NCI-H128 (cell line): ENCODE results near the gene CRTC3.
"Not testable (repeated sequence)": the region's sequence is repeated elsewhere in the genome, so short reads cannot be mapped to it uniquely, and the experiment has no call there.

Source experiments
- DNase-seq: peaks from one replicate; lab custom pipeline; 2025; ENCODE audit not compliant: unreplicated experiment; lab: John Stamatoyannopoulos, UW

CRTC3 gene

DNA sequence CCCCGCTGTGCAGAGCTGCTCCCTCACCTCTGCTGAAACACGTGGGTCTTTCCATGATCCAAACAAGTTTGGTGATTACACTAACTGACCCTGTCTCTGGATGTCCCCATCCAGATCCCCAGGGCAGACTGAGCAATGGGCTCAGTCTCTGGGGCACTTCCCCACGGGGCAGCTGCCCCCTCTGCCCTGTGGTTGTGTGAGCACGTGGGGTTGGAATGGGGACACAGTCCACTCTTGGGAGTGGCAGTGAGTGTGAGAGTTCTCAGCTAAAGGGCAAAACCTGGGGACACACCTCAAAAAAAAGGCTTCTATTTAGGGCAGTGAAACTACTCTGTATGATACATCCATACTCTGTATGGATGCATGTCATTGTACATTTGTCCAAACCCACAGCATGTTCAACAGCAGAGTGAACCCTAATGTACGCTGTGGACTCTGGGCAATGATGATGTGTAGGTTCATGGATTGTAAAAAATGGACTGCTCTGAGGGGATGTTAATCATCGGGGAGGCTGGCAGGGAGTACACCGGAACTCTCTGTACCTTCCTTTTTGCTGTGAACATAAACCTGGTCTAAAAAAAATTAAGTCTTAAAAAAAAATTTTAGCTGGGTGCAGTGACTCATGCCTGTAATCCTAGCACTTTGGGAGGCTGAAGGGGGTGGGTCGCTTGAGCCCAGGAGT, 137.5 kb downstream of the CRTC3 start:
- no peak for DNase-seq

DNA sequence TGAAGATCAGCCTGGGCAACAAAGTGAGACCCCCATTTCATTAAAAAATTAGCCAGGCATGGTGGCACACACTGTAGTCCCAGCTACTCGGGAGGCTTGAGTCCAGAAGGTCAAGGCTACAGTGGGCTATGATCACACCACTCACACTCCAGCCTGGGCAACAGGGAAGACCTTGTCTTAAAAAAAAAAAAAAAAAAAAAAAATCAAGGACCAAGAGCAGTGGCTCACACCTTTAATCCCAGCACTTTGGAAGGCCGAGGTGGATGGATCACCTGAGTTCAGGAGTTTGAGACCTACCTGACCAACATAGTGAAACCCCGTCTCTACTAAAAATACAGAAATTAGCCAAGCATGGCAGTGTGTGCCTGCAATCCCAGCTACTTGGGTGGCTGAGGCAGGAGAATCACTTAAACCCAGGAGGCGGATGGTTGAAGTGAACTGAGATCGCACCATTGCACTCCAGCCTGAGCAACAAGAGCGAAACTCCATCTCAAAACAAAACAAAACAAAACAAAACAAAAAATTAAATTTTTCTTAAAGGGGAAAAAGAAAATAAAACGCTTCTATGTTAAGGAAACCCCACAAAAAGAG, 138.1 kb downstream of the CRTC3 start:
- DNase-seq, result not testable (repeated sequence)

DNA sequence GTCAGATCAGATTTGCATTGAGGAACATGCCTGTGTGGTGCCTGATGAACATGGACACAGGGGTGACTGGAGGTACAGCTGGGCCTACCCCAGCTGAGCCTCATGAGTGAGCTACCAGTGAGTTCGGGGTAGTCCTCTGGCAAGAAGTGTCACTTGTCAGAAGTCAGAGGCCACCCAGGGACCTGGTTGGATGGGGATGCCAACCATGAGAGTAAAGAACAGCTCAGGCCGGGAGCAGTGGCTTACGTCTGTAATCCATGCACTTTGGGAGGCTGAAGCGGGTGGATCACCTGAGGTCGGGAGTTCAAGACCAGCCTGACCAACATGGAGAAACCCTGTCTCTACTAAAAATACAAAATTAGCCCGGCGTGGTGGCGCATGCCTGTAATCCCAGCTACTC, 140.9 kb downstream of the CRTC3 start:
- not testable (repeated sequence) for DNase-seq

DNA sequence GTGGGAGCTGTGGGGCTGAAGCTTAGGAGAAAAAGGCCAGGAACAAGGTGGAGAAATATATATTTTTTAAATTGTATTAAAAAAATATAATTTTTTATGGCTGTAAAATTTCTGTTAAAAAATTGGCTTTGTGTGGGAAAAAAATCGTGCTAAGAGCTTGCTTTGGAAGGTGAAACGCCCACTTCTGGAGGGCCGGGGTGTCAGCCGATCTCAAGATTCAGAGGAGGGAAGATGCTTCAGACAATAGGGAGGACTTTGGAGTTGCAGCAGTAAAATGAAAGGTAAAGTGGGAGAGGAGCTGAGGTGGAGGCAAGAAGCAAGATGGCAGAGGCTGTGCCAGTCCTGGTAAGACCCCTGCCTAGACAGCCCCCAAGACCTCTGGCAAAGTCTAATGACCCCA, 141.5 kb downstream of the CRTC3 start:
- no peak for DNase-seq

DNA sequence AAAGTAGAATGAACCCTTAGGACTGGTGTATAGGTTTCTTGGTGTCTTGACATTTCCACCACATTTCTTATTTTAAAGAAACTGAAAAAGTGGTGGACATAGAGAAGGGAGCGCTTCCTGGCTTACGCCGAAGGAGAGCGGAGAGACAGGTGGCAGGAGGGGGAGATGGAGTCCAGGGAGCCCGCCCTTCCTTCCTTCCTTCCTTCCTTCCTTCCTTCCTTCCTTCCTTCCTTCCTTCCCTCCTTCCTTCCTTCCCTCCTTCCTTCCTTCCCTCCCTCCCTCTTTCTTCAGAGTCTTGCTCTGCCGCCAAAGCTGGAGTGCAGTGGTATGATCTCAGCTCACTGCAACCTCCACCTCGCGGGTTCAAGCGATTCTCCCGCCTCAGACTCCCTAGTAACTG, 143.6 kb downstream of the CRTC3 start:
- DNase-seq, result not testable (repeated sequence)

DNA sequence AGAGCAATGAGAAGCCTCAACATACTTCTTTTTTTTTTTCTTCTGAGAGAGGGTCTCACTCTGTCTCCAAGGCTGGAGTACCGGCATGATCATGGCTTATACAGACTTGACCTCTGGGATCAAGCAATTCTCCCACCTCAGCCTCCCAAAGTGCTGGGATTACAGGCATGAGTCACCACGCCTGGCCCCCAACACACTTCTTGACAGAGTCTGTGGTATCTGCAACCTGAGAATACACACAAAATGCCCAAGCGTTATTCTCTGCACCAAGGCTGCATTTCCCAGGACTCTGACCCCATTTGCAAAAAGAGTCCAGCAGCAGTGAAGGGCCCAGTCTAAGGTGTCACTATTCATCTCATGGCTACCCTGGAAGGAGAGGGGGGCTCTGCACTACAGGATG, 144.8 kb downstream of the CRTC3 start:
- DNase-seq, result no peak

DNA sequence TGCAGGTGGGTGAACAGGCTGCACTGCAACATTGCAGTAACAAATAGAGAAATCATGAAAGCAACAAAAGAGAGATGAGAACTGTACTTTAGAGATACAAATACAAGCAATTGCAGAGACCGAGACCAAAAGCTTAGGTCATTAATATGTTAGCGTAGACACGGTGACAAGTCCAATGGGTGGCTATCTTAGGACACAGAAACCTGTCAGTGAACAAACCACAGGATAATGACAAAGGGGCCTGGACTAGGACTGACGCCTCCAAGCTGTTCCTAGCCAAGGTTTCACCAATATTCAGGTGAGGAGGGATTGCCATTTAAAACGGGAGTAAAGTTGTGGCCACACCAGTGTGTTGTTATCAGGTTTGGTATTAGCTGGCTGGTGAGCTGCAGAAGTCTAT, 145.7 kb downstream of the CRTC3 start:
- DNase-seq, result no peak

DNA sequence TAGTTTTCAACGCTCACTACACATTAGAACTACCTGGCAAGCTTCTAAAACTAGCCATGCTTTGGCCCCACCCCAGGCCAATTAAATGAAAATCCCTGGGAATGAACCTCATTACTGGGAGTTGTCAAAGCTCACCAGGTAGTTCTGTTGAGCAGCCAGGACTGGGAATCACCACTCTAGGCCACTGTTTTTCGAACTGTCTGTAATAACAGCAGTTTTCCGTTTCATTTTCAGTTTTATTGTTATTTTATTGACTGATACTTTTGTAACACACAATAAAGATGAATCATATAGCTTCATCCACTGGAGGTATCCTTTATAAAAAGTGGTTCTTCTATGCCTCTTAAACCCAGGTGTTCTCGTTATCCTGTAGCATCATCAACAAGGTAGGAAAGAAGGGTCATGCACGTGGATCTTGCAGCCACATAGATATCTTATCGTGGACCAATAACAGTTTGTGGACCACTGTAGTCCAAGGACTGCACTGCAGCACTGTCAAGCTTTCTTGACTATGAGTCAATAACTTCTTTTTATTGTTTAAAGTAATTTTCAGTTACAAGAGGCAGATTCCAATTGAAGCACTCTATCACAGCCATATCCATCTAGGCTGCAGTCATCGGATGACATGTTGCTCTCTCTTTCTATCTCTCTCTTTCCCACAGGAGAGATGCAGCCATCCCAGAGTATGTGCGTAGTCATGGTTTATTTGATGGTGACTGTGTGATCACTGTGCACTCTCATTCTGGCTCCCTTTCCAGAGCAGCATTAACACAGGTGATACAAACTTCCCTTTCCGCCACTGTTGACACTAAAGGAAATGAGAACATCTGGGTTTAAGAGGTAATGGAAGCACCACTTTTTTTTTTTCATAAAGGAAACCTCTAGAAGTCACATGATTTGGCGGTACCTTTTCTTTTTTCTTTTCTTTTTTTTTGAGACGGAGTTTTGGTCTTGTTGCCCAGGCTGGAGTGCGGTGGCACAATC, 148.4 kb downstream of the CRTC3 start:
- DNase-seq, result no peak

DNA sequence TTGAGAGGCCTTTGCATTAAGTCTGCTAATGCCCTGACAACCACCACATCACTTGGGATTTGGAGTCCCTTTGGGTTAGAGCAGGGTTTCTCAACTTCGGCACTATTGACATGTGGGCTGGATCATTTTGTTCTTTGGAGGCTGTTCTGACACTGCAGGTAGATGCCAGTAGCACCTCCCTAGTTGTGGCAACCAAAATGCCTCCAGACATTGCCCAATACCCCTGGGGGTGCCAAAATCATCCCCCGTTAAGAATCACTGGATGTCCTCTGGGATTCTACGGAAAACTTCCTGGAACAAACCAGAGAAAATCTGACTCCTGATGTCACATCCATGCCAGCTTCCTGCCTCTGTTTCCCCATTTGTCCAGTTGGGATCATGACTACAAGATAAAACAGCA, 150.2 kb downstream of the CRTC3 start:
- DNase-seq, result no peak

DNA sequence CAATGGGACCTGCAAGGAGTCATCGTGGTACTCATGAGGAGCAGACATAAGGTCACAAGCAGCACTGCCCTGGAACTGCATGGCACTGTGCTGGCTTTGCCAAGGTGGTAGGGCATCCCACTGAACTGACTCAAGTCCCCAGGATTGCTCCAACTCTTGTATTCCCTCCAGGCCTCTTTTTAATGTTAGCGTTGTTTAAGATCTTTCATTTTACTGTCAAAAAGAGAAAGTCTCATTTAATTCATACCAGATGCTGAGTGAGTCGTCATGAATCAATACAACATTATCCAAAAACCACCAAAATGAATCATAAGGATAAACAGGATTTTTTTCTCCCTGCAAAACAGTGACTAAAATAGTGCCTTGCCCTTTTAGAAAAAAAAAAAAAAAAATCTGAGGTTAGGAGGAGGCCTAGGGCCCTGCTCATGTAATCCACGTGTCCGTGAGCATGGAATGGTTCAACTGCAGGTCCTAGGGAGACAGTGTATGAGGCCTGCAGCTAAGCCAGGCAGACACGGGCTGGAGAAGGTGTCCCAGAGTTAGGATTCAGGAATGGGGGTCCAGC, 150.7 kb downstream of the CRTC3 start:
- no peak for DNase-seq

DNA sequence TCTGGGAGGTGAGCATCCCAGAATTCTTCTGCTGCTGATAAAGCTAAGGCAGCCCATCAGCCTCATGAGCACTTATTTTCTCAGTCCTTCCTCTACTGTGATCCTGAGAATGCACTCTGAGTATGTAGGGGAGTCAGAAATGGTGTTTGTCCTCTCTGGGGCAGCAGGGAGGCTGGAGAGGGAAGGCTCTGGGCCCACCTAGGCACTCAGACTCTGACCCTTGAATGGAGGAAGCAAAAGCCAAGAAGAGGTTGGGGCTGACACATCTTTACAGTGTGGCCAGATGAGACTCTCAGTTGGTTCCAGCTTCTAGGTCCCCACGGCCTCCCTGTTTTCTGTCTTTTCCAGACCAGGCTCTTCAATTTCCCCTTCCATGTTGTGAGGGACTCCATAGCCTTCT, 151.3 kb downstream of the CRTC3 start:
- no peak for DNase-seq

DNA sequence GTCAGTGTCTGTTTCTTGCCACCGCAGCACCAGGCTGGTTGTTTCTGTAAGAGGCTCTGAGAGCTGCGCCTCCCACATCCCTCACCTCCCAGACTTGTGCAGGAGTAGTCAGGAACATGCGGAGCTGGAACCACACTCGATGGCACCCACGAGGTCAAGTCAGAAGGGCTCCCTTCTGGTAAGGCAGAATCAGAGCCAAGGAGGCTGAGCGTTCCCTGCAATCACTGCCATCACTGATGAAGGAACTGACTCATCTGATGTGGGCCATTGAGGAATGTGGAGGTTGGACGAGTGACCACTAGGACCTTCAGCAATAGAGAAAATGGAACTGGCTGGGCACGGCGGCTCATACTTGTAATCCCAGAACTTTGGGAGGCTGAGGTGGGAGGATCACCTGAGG, 151.8 kb downstream of the CRTC3 start:
- no peak for DNase-seq

DNA sequence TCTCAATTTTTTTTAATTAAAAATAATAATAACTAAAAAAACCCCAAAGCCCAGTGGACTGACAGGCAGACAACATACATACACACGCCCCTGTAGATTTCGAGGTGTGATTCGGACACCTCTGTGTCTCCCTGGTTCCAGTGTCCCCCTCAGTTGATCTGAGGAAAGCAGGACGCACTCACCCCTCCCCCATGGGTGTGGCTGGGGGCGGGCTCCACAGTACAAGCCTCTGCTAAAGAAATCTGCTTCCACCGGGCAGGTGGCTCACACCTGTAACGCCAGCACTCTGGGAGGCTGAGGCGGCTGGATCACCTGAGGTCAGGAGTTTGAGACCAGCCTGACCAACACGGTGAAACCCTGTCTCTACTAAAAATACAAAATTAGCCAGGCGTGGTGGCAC, 153.6 kb downstream of the CRTC3 start:
- DNase-seq, result no peak

DNA sequence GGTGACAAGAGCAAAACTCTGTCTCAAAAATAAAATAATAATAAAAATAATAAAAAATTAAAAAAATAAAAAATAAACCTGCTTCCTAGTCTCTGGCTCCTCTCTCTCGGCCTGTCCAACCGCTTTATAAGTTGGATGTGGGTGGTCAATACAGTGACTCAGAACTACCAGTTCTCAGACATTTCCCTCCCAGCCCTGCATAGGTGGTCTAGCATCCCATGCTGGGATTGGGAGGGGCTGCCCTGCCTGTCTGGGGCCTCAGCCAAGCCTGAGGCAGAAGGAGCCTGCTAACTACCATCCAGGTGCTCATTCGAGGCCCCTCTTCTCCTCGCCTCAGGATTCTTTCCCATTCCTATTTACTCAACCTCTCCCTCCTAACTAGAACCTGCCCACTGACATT, 154.2 kb downstream of the CRTC3 start:
- DNase-seq, result no peak

DNA sequence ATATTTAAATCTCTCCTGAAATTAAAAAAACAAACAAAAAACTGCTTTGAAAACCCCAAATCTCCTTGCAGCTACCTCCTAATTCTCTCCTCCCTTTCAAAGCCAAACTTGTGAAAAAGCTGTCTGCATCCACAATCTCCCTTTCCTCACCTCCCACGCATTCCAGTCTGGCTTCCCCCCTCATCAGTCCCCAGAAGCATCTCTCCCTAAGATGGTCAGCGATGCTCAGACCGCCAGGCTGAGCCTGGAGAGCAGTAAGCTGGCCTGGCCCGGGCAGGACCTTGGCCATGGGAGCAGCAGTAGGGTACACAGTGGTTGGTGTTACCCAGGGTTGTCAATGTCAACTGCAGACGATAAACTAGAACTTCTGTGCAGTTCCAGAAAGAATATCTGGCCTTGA, 154.6 kb downstream of the CRTC3 start:
- DNase-seq, result no peak

DNA sequence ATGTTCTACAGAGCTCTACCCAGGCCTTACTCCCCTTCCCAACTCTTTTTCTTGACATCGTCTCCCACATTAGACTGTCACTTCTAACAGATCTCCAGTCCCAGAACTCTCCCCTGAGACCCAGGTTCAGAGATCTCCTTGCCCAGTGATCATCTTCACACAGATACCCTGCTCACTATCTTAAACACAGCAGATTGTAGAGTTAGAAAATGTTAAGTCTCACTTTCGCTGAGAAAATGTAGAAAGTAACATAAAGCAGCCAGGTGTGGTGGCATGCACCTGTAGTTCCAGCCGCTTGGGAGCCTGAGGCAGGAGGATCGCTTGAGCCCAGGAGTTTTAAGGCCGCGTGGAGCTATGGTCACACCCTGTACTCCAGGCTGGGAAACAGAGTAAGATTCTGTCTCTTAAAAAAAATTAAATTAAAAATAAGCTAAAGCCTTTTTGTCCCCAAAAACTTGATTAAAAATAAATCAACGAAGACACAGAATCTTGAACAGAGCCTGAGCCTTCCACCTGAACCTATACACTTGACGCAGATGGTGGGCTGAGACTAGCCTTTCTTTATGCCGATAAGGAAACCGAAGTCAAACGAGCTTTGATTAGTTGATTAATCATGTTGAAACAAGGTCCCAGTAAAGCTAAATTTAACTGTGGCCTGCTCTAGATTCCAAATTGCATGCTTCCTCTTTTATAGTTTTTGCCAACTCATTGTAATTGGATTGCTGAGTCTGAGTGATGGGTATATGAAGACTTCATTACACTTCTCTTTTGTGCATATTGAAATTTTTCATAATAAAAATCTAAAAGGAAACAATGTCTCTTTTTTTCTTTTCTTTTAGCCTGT, 156.1 kb downstream of the CRTC3 start:
- no peak for DNase-seq

DNA sequence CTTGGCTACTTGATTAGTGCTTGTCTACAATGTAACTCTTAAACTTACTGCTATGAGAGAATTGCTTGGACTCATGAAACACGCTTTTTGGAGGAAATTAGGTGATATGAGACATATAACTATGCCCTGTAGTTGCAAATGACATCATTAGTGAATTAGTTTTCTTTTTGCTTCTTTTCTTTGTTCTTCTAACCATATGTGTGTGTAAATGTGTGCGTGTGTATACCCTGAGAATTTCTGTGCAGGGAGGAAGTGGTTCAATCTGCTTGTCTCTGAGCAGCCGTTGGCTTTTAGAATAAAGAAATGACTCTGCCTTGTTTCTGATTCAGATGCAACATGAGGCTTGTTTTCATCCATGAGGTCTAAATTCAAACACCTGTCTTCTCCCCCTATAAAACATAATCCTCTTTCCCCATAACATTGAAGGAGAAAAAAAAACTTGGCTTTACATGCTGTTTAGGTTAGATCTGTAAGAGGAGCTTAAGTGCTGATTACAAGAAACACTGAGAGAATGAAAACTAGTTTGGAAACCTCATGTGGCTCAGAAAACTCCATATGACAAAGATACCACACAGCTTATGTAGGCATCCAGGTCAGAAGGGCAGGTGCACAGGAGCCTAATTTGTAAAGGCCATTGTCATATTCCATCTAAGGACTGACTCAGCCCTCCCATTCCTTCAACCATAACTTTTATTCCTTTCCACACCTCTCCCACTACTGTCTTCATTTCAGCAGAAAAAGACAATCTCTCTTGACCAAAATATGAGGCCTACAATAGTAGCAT, 156.9 kb downstream of the CRTC3 start:
- DNase-seq, result no peak

DNA sequence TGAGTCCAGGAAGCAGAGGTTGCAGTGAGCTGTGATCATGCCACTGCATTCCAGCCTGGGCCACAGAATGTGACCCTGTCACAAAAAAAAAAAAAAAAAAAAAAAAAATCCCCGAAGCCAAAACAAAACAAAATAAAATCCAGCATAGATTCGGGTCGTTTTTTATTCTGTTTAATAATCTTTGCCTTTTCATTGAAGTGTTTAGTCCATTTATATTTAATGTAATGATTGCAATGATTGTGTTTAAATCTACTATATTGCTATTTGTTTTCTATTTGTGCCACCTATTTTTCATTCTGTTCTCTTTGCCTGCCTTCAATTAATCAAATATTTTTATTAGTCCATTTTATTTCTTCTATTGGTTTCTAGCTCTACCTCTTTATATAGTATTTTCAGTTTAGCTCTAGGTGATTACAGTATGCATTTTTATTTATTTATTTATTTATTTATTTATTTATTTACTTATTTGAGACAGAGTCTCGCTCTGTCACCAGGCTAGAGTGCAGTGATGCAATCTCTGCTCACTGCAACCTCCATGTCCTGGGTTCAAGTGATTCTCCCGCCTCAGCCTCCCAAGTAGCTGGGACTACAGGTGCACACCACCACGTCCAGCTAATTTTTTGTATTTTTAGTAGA, 159.7 kb downstream of the CRTC3 start:
- DNase-seq, result not testable (repeated sequence)

DNA sequence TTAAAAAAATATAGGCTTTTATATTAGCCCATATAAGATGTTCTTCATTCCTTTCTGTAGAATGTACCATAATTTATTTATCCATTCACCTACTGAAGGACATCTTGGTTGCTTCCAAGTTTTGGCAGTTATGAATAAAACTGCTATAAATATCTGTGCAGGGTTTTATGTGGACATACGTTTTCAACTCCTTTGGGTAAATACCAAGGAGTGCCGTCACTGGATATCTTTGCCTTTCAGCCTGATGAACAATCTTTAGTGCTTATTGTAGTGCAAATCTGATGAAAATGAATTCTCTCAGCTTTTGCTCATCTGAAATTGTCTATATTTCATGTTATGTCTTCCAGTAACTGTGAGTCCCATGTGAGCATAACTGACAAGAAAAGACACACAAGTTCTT, 160.9 kb downstream of the CRTC3 start:
- no peak for DNase-seq
